Sigmoid colon (tissue), 7 donors: Measurements from ENCODE around the gene BAHCC1. TPM values are rescaled to one million over a fixed set of nuclear protein-coding genes. Genes with fewer than 3 reads are reported as not detected.

ENCODE experiments used
- DNase-seq: peaks from one replicate; pipeline ENCODE4 v3.0.0-alpha.2; 2019
- H3K27ac ChIP-seq, 4 donors: fragments of 200-600 bp; sonication (generic); one replicate each; pipeline ENCODE4 v1.5.1; 2016 to 2019; ENCODE audit warnings: mild to moderate bottlenecking in 1 of 4
- H3K27me3 ChIP-seq, 3 donors: fragments of 200-600 bp; sonication (generic); one replicate each; pipeline ENCODE4 v1.5.1; 2019; ENCODE audit warnings: mild to moderate bottlenecking in 1 of 3
- H3K36me3 ChIP-seq, 4 donors: fragments of 200-600 bp; sonication (generic); one replicate each; pipeline ENCODE4 v1.5.1; 2016 to 2019
- H3K4me1 ChIP-seq, 4 donors: fragments of 200-600 bp; sonication (generic); one replicate each; pipeline ENCODE4 v1.5.1; 2017 to 2019
- H3K4me3 ChIP-seq, 4 donors: fragments of 200-600 bp; sonication (generic); one replicate each; pipeline ENCODE4 v1.5.1; 2017 to 2019; ENCODE audit warnings: mild to moderate bottlenecking in 2 of 4, moderate library complexity in 1 of 4
- H3K9me3 ChIP-seq, 4 donors: fragments of 200-600 bp in 3 of 4; sonication (generic) in 3 of 4; one replicate each; pipeline versions ENCODE4 v1.5.1 to v1.6.1; 2013 to 2019
- CTCF ChIP-seq, 4 experiments: fragments of 450-650 bp in 3 of 4; fragments of 200-600 bp in 1 of 4; IDR thresholded peaks; one replicate each; pipeline ENCODE4 v1.5.1; 2016 to 2019; ENCODE audit warnings: antibody characterized with exemption in 4 of 4, mild to moderate bottlenecking in 3 of 4, moderate library complexity in 2 of 4
- EP300 ChIP-seq, 4 donors: sonication (generic); formaldehyde crosslinking; IDR thresholded peaks; one replicate each; pipeline ENCODE4 v1.6.1; 2017; ENCODE audit warnings: antibody characterized with exemption in 4 of 4
- POLR2A ChIP-seq, 2 donors: fragments of 450-650 bp; IDR thresholded peaks; one replicate each; pipeline ENCODE4 v1.6.1; 2016; ENCODE audit warnings: antibody characterized with exemption in 2 of 2, mild to moderate bottlenecking in 2 of 2, moderate library complexity in 2 of 2
- POLR2AphosphoS5 ChIP-seq, 4 donors: sonication (generic); formaldehyde crosslinking; IDR thresholded peaks; one replicate each; pipeline ENCODE4 v1.6.1; 2017; ENCODE audit warnings: antibody characterized with exemption in 4 of 4
- WGBS, 2 donors: extraction: QIAGEN DNeasy Blood & Tissue Kit; methylation state at CpG; one replicate each; pipeline ENCODE4 v1.1.7; 2013; 5-methylcytosine and 5-hydroxymethylcytosine counted together
- intact Hi-C: fragments of 100-400 bp; cut with DNase I; formaldehyde crosslinking; loops from one replicate; pipeline ENCODE4 v1.15.1; 2023
- polyA plus RNA-seq, 3 donors: library from polyadenylated mRNA; stranded (reverse); fragments of 200-250 nt; gene quantifications; one replicate each; pipeline ENCODE4 v1.2.3, GENCODE V29; 2013
- total RNA-seq, 4 donors: library from RNA; depleted of rRNA; stranded (reverse); fragments of >200 nt; gene quantifications; one replicate each; pipeline ENCODE4 v1.1.0, GENCODE V29; 2016
- donor health status: healthy with polysubstance abuse.
- donor health status: Bipolar disorder and iron deficiency.
- donor health status: healthy.

BAHCC1 gene
- total and polyA plus RNA-seq, 7 donors, result 1.8 to 18.6 (median 6.4) TPM

- TF ChIP-seq POLR2AphosphoS5 (IDR thresholded peaks at IDR 0.05), result no peak
- WGBS, 2 donors, result 97% methylated on average over 5 of the region's 5 CpGs
- H3K27ac ChIP-seq, result no peak overlapping the region
- H3K4me1 ChIP-seq, result peaks cover 0 to 3% (median 0%) of the 10 kb centered on the region in 4 donors
- H3K4me3 ChIP-seq, result no peak overlapping the region
- no peaks in the 10 kb centered on the region for H3K36me3 ChIP-seq
- intact Hi-C loops, result no loop called here
- H3K9me3 ChIP-seq, result no peaks in the 10 kb centered on the region
- no peaks in the 10 kb centered on the region for H3K27me3 ChIP-seq
- no peak for DNase-seq
Measured at GRCh38 chr17:81374890-81375289, 20.4 kb upstream of the BAHCC1 start.

- TF ChIP-seq POLR2A (IDR thresholded peaks at IDR 0.05) (no peak), CTCF (IDR thresholded peaks at IDR 0.05) (no peak), EP300 (IDR thresholded peaks at IDR 0.05) (no peak), POLR2AphosphoS5 (IDR thresholded peaks at IDR 0.05) (no peak)
- Histone ChIP-seq H3K9me3 (no peaks in the 10 kb centered on the region), H3K4me1 (peaks cover 0 to 3% (median 0%) of the 10 kb centered on the region in 4 donors), H3K27ac (no peak overlapping the region), H3K4me3 (no peak overlapping the region), H3K36me3 (no peaks in the 10 kb centered on the region), H3K27me3 (no peaks in the 10 kb centered on the region)
- no peak for DNase-seq
- WGBS, 2 donors, result 91 to 93% methylated on average over 25 of the region's 25 CpGs
- intact Hi-C loops, result no loop called here
Measured at GRCh38 chr17:81376946-81377714, 18.1 kb upstream of the BAHCC1 start.

- Histone ChIP-seq H3K9me3 (no peaks in the 10 kb centered on the region), H3K4me1 (no peaks in the 10 kb centered on the region), H3K27me3 (no peaks in the 10 kb centered on the region), H3K4me3 (no peak overlapping the region), H3K27ac (no peak overlapping the region), H3K36me3 (no peaks in the 10 kb centered on the region)
- DNase-seq, result no peak
- 70 to 84% methylated on average over 11 of the region's 11 CpGs for WGBS, 2 donors
- intact Hi-C loops, result no loop called here
- TF ChIP-seq POLR2A (IDR thresholded peaks at IDR 0.05) (no peak), POLR2AphosphoS5 (IDR thresholded peaks at IDR 0.05) (no peak), EP300 (IDR thresholded peaks at IDR 0.05) (no peak), CTCF (IDR thresholded peaks at IDR 0.05) (no peak)
Measured at GRCh38 chr17:81378941-81379511, 16.2 kb upstream of the BAHCC1 start.

GRCh38 chr17:81379523-81379942 is 15.7 kb upstream of the BAHCC1 start:
- DNase-seq, result no peak
- Histone ChIP-seq H3K27ac (no peak overlapping the region), H3K36me3 (no peaks in the 10 kb centered on the region), H3K27me3 (no peaks in the 10 kb centered on the region), H3K4me3 (no peak overlapping the region), H3K9me3 (no peaks in the 10 kb centered on the region), H3K4me1 (no peaks in the 10 kb centered on the region)
- intact Hi-C loops, result no loop called here
- TF ChIP-seq EP300 (IDR thresholded peaks at IDR 0.05), result no peak
- peak in 1 of 2 donors; percentile 12 for TF ChIP-seq POLR2A (IDR thresholded peaks at IDR 0.05)
- WGBS, 2 donors, result 32 to 76% methylated on average over 17 of the region's 17 CpGs

- DNase-seq, result no peak
- H3K27me3 ChIP-seq, result no peaks in the 10 kb centered on the region
- no peak overlapping the region for H3K4me3 ChIP-seq
- no peaks in the 10 kb centered on the region for H3K36me3 ChIP-seq
- no peaks in the 10 kb centered on the region for H3K9me3 ChIP-seq
- intact Hi-C loops, result no loop called here
- no peak for TF ChIP-seq POLR2A (IDR thresholded peaks at IDR 0.05)
- TF ChIP-seq CTCF (IDR thresholded peaks at IDR 0.05), result no peak
- no peak for TF ChIP-seq EP300 (IDR thresholded peaks at IDR 0.05)
- no peak for TF ChIP-seq POLR2AphosphoS5 (IDR thresholded peaks at IDR 0.05)
- WGBS, 2 donors, result 52 to 79% methylated on average over 5 of the region's 6 CpGs
- no peak overlapping the region for H3K27ac ChIP-seq
- H3K4me1 ChIP-seq, result peaks cover 0 to 5% (median under 1%) of the 10 kb centered on the region in 4 donors
Measured at GRCh38 chr17:81380131-81380530, 15.1 kb upstream of the BAHCC1 start.
